ENCODE measurements around the gene SIT1.
"Not testable (repeated sequence)": the region's sequence is repeated elsewhere in the genome, so short reads cannot be mapped to it uniquely, and the experiment has no call there.

Gene SIT1

DNA sequence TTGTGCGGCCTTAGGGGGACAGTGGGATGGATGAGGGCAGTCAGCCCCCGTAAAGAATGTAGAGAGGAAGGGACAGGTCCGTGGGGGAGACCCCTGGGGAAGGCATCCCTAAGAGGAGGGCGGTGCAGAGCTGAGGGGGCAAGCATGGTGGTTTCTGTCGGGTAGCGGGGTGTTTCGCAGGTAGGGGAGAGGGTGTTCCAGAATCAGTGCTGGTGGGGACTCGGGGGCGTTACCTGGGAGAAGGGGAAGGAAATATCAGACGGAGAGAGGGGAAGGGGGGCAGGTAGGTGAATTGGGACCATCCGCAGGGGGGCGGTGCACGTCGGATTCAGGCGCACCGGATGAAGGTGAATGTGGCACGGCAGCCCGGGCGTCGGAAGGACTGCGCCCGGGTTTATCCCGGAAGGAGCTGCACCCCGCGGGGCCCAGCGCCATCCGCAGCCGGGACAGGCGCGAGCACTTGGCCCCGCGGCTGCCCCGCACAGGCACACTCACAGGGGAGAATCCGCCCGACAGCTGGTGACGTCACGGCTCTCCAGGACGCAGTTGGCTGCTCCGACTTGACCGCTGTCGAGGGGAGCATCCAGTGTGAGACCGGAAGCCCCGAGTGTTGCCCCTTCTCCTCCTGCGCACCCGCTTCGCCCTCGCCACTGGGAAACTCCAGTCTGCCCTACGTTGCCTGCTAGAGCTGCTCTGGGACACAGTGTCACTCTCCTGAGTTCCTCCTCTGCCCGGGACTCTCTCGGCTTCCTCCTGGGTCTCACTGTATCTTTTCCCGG lies 33.9 kb downstream of the SIT1 start:
- Histone ChIP-seq H3K27me3 (ENCODE audit: control insufficient read depth, insufficient read depth, low read length) (peaks cover 15% of the 10 kb centered on the region), H3K4me3 (ENCODE audit: low read length) (peak overlapping the region; percentile 48), H3K4me1 (ENCODE audit: control insufficient read depth, insufficient read depth, low read length) (peaks cover 7% of the 10 kb centered on the region), H3K9ac (ENCODE audit: low read length) (peak overlapping the region; percentile 76), H3K36me3 (ENCODE audit: control insufficient read depth, insufficient read depth, low read length) (no peaks in the 10 kb centered on the region), H3K9me3 (ENCODE audit: control insufficient read depth, low read length) (no peaks in the 10 kb centered on the region)

DNA sequence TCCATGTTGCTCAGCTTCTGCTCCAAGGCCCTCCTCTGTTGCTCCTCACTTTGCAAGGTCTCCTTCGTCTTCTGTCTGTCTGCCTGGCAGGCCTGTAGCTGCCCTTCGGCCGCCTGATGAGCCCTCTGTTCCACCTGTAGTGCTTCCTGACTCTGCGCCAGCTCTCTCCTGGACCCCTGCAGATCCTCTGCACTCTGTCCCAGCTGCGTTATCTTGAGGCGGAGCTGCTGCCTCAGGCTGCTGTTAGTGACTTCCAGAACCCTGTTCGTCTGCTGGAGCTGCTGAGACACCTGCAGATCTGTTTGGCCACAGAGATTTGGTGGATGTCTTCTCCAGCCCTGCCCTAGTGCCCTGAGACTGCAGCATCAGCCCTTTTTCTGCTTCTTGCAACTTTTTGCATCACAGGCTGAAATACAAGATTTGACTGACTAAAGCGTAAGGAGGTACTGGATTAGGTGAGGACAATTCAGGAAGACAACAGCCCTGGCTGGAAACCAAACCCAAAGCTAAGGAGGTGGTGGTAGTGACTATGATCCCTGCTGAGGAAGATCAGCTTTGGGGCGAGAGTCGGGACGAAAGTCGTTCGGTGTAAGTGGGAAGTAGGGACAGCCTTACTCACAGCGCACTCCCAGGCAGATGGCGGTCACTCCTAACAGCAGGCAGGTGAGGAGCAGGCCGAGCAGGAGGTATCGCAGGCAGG lies 34.6 kb downstream of the SIT1 start:
- Histone ChIP-seq H3K36me3 (ENCODE audit: control insufficient read depth, insufficient read depth, low read length) (no peaks in the 10 kb centered on the region), H3K27me3 (ENCODE audit: control insufficient read depth, insufficient read depth, low read length) (peaks cover 15% of the 10 kb centered on the region), H3K9me3 (ENCODE audit: control insufficient read depth, low read length) (no peaks in the 10 kb centered on the region), H3K9ac (ENCODE audit: low read length) (peak overlapping the region; percentile 76), H3K4me1 (ENCODE audit: control insufficient read depth, insufficient read depth, low read length) (peaks cover 7% of the 10 kb centered on the region), H3K4me3 (ENCODE audit: low read length) (no peak overlapping the region)

DNA sequence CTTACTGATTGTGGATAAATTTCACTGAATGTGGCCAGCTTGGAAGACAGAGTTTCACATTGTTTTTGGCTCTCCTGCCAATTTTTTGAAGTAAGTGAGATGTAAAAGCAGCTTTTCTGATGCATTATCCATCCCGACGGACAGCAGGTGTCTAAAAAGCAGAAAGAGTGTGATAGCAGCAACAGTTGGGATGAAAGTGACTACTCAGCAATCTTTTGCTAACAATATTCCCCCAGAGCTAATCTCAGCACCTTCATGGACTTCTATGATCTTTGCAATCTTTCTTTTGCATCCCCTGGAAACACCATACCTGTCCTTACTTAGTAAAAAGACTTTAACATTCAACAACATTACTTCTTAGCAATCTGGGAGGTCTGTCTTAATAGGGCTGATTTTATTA lies 37.9 kb downstream of the SIT1 start:
- no peak overlapping the region for H3K9ac ChIP-seq (ENCODE audit: low read length)
- H3K36me3 ChIP-seq (ENCODE audit: control insufficient read depth, insufficient read depth, low read length) = no peaks in the 10 kb centered on the region
- H3K4me1 ChIP-seq (ENCODE audit: control insufficient read depth, insufficient read depth, low read length) = peaks cover 7% of the 10 kb centered on the region
- H3K27me3 ChIP-seq (ENCODE audit: control insufficient read depth, insufficient read depth, low read length) = peaks cover 15% of the 10 kb centered on the region
- no peak overlapping the region for H3K4me3 ChIP-seq (ENCODE audit: low read length)
- no peaks in the 10 kb centered on the region for H3K9me3 ChIP-seq (ENCODE audit: control insufficient read depth, low read length)

DNA sequence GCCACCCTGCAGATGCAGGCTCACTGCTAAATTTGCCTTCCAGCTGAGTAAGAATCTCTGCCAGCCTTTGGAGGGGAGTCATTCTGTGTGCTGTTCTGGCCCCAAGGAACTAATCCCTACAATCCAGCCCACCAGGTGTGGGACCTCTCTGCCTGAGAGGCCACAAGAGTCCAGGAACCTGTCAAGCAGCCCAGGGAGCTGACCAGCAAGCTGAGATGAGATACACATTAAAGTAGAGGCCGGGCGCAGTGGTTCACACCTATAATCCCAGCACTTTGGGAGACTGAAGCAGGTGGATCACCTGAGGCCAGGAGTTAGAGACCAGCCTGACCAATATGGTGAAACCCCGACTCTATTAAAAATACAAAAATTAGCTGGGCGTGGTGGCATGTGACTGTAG lies 38.7 kb downstream of the SIT1 start:
- not testable (repeated sequence) for H3K4me3 ChIP-seq (ENCODE audit: low read length); H3K36me3 ChIP-seq (ENCODE audit: control insufficient read depth, insufficient read depth, low read length); H3K9ac ChIP-seq (ENCODE audit: low read length); H3K9me3 ChIP-seq (ENCODE audit: control insufficient read depth, low read length); H3K27me3 ChIP-seq (ENCODE audit: control insufficient read depth, insufficient read depth, low read length); H3K4me1 ChIP-seq (ENCODE audit: control insufficient read depth, insufficient read depth, low read length)

DNA sequence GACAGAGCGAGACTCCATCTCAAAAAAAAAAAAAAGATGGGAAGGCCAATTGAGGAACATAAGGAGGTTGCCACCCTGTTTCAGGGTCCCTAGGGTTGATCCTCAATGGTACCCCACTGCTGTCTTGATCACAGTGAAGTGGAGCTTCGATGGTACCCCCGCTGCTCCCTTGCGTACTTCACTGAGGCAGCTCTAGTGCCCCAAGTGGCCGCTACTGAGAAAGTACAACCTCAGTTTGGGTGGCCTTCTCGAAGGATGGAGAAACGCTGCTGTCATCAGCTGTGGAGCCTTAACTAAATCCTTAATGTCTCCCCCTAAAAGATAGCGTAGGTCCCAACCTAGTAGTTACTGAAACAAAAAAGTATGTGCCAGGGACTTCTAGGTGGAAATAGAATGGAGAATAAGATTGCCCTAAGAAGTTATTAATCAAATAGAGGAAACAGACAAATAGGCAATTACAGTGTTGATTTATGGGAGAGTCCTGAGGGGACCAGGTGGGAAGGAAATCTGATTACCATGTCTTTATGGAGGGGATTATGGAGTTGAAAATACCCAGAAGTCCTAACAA lies 39.4 kb downstream of the SIT1 start:
- no peaks in the 10 kb centered on the region for H3K36me3 ChIP-seq (ENCODE audit: control insufficient read depth, insufficient read depth, low read length)
- H3K9ac ChIP-seq (ENCODE audit: low read length) = no peak overlapping the region
- H3K9me3 ChIP-seq (ENCODE audit: control insufficient read depth, low read length) = no peaks in the 10 kb centered on the region
- H3K27me3 ChIP-seq (ENCODE audit: control insufficient read depth, insufficient read depth, low read length) = peaks cover 1% of the 10 kb centered on the region
- H3K4me3 ChIP-seq (ENCODE audit: low read length) = no peak overlapping the region
- H3K4me1 ChIP-seq (ENCODE audit: control insufficient read depth, insufficient read depth, low read length) = peaks cover 5% of the 10 kb centered on the region

DNA sequence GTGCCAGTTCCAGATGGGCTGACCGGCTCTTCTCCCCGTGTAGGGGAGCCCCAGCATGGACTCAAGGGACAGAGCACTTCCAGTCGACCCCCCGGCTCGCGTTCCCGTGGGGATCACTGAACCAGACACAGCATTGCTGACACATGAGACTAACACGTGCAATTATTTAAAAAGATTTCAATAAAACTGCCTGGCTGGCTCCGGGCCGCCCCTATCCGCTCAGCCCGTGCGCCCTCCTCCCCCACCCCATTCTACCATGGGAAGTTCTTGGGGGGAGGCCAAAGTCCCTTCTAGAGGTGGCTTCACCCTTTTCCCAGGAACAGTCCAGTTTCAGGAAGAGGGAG lies 40.9 kb downstream of the SIT1 start:
- no peaks in the 10 kb centered on the region for H3K27me3 ChIP-seq (ENCODE audit: control insufficient read depth, insufficient read depth, low read length)
- no peak overlapping the region for H3K4me3 ChIP-seq (ENCODE audit: low read length)
- H3K36me3 ChIP-seq (ENCODE audit: control insufficient read depth, insufficient read depth, low read length) = no peaks in the 10 kb centered on the region
- H3K9ac ChIP-seq (ENCODE audit: low read length) = no peak overlapping the region
- peaks cover 5% of the 10 kb centered on the region for H3K4me1 ChIP-seq (ENCODE audit: control insufficient read depth, insufficient read depth, low read length)
- no peaks in the 10 kb centered on the region for H3K9me3 ChIP-seq (ENCODE audit: control insufficient read depth, low read length)

DNA sequence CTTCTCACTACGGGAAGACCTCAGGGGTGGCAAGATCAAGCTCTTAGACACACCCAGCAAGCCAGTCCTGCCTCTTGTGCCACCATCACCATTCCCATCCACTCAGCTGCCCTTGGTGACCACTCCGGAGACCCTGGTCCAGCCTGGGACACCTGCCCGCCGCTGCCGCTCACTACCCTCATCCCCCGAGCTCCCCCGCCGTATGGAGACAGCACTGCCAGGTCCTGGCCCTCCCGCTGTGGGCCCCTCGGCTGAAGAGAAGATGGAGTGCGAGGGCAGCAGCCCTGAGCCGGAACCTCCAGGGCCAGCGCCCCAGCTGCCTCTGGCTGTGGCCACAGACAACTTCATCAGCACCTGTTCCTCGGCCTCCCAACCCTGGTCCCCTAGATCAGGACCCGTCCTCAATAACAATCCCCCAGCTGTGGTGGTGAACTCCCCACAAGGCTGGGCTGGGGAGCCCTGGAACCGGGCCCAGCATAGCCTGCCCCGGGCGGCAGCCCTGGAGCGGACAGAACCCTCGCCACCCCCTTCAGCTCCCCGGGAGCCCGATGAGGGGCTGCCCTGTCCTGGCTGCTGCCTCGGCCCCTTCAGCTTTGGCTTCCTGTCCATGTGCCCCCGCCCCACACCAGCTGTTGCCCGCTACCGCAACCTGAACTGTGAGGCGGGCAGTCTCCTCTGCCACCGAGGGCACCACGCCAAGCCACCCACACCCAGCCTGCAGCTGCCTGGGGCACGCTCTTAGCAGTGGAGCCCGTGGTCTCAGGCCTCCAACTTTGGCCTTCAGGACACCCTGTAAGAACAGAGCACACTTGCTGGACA lies 41.5 kb downstream of the SIT1 start:
- H3K36me3 ChIP-seq (ENCODE audit: control insufficient read depth, insufficient read depth, low read length) = no peaks in the 10 kb centered on the region
- no peaks in the 10 kb centered on the region for H3K9me3 ChIP-seq (ENCODE audit: control insufficient read depth, low read length)
- no peak overlapping the region for H3K4me3 ChIP-seq (ENCODE audit: low read length)
- no peak overlapping the region for H3K9ac ChIP-seq (ENCODE audit: low read length)
- H3K4me1 ChIP-seq (ENCODE audit: control insufficient read depth, insufficient read depth, low read length) = peaks cover 5% of the 10 kb centered on the region
- H3K27me3 ChIP-seq (ENCODE audit: control insufficient read depth, insufficient read depth, low read length) = no peaks in the 10 kb centered on the region

DNA sequence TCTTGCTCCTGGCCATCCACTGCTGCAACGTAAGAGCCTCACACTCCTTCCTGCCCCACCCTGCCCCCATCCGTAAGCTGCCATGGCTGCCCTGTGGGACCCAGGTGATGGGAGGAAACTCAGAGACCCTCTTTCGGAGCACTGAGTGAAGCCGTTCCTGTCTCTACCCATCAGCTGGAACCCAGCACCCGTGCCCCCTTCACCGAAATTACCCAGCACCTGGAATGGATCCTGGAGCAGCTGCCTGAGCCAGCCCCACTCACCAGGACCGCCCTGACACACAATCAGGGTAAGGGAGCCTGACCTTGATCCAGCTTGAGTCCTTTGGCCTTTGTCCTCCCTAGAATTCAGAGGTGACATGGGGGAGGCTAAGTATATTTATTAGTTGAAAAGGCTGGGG lies 42.5 kb downstream of the SIT1 start:
- Histone ChIP-seq H3K36me3 (ENCODE audit: control insufficient read depth, insufficient read depth, low read length) (no peaks in the 10 kb centered on the region), H3K4me1 (ENCODE audit: control insufficient read depth, insufficient read depth, low read length) (peaks cover 10% of the 10 kb centered on the region)

DNA sequence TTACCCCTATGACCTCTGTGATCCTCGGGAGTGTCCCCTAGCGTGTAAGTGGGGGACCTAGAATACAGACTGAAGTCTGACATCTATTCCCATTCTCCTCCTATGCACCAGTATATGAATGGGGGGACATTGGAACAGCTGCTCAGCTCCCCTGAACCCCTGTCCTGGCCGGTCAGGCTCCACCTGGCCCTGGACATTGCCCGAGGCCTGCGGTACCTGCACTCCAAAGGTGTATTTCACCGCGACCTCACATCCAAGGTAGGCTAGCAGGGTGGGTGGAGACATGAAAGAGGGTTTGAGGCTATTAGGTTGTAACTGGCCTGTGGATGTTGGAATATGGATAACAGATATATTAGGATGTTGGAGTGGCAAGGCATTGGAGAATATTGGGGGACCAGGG lies 44.0 kb downstream of the SIT1 start:
- Histone ChIP-seq H3K9me3 (ENCODE audit: control insufficient read depth, low read length) (no peaks in the 10 kb centered on the region), H3K27me3 (ENCODE audit: control insufficient read depth, insufficient read depth, low read length) (no peaks in the 10 kb centered on the region), H3K4me1 (ENCODE audit: control insufficient read depth, insufficient read depth, low read length) (peaks cover 12% of the 10 kb centered on the region), H3K36me3 (ENCODE audit: control insufficient read depth, insufficient read depth, low read length) (no peaks in the 10 kb centered on the region), H3K9ac (ENCODE audit: low read length) (no peak overlapping the region), H3K4me3 (ENCODE audit: low read length) (no peak overlapping the region)

More for the DNA sequence above, 42.5 kb downstream of the SIT1 start:
- no peak overlapping the region for H3K9ac ChIP-seq (ENCODE audit: low read length)
- H3K9me3 ChIP-seq (ENCODE audit: control insufficient read depth, low read length) = no peaks in the 10 kb centered on the region
- H3K4me3 ChIP-seq (ENCODE audit: low read length) = no peak overlapping the region
- H3K27me3 ChIP-seq (ENCODE audit: control insufficient read depth, insufficient read depth, low read length) = no peaks in the 10 kb centered on the region

DNA sequence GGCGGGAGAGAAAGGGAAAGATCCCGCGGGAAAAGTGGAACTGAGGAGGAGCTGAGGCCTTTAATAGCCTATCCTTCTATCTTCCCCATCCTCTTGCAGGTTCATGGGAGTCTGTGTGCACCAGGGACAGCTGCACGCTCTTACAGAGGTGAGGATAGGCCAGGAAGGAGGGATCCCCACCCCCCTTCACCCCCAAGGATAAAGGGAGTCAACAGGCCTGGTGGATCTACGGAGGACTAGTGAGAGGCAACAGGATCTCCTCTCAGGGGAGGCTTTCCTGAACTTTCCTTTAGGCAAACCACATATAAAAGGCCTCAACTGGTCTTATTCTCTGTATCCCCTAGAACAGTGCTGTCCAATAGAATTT lies 44.6 kb downstream of the SIT1 start:
- Histone ChIP-seq H3K4me1 (ENCODE audit: control insufficient read depth, insufficient read depth, low read length) (peaks cover 12% of the 10 kb centered on the region), H3K36me3 (ENCODE audit: control insufficient read depth, insufficient read depth, low read length) (no peaks in the 10 kb centered on the region), H3K9ac (ENCODE audit: low read length) (peak overlapping the region; percentile 73), H3K9me3 (ENCODE audit: control insufficient read depth, low read length) (no peaks in the 10 kb centered on the region), H3K27me3 (ENCODE audit: control insufficient read depth, insufficient read depth, low read length) (no peaks in the 10 kb centered on the region), H3K4me3 (ENCODE audit: low read length) (peak overlapping the region; percentile 56)

DNA sequence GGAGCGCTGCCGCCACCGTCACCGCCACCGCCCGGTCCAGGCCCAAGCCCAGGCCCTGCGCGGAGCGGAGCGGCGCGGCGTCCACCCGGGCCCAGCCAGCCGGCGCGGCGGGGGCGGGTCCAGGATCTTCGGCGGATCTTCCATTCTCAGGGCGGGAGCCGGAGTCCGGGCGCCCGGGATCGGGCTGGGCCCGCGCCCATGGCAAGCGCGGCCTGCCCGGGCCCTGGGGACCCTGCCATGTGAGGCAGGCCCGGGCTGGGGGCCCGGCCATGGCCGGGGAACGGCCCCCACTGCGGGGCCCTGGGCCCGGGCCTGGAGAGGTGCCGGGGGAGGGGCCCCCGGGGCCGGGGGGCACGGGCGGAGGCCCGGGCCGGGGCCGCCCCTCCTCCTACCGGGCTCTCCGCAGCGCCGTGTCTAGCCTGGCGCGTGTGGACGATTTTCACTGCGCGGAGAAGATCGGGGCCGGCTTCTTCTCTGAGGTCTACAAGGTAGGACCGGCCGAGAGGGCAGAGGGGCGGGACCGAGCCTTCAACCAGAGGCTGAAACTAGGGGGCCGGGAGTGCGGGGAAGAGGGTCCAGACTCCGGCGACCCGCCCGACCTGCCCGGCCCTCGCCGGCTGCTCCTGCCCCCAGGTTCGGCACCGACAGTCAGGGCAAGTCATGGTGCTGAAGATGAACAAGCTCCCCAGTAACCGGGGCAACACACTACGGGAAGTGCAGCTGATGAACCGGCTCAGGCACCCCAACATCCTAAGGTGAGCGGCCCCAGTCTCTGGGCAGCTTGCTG lies 45.2 kb downstream of the SIT1 start:
- Histone ChIP-seq H3K4me3 (ENCODE audit: low read length) (peak overlapping the region; percentile 56), H3K9ac (ENCODE audit: low read length) (peak overlapping the region; percentile 73), H3K4me1 (ENCODE audit: control insufficient read depth, insufficient read depth, low read length) (peaks cover 12% of the 10 kb centered on the region), H3K9me3 (ENCODE audit: control insufficient read depth, low read length) (no peaks in the 10 kb centered on the region), H3K36me3 (ENCODE audit: control insufficient read depth, insufficient read depth, low read length) (no peaks in the 10 kb centered on the region), H3K27me3 (ENCODE audit: control insufficient read depth, insufficient read depth, low read length) (no peaks in the 10 kb centered on the region)
